ENCODE results near the gene MYOT.

GRCh38 chr5:137822158-137822764, 45.4 kb upstream of the MYOT start:
- TF ChIP-seq CTCF (IDR thresholded peaks at IDR 0.05) (no peak), POLR2A (IDR thresholded peaks at IDR 0.05) (no peak)
